Erythroblast (primary cell): ENCODE data around the gene AGBL2.
A peak's percentile ranks its signal among the peaks of the same experiment; 100 is the strongest.

Experiments used
- GATA1 ChIP-seq: IDR thresholded peaks from 2 replicates; pipeline ENCODE4 v1.6.1; 2011; ENCODE audit warnings: low read depth, mild to moderate bottlenecking, control low read depth, low read length, moderate library complexity
- POLR2A ChIP-seq: IDR thresholded peaks from 2 replicates; pipeline ENCODE4 v1.6.1; 2011; ENCODE audit warnings: mild to moderate bottlenecking, low read length

DNA sequence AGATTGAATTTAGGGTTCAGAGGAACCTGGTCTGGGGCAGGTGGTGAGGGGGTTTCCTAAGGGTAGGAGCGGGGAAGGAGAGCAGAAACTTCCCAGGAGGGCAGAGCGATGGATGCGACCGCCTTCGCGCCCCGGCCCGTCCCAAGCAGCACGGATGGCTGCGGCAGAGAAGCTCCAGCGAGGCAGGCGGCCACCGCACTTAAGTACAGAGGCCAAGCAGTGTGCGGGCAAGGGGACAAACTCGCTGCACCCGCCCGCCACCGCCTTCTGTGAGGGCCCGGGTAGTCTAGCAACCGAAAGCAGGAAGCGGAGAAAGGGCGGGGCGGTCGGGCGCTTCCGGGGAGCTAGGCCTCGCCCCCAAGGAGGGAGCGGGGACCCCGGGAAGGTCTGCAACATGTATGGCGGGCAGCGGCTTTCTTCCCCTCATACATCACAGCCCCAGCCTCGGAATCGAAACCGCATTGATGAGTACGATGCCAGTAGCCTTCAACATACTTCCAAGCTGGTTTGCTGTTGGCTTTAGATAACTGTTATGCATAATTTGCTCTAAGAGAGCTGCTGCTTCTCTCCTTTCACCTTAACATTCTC is at the start of gene AGBL2:
- TF ChIP-seq POLR2A, result peak; percentile 72
- TF ChIP-seq GATA1, result no peak
